ENCODE data around the gene CLBA1. TPM values are rescaled to one million over a fixed set of nuclear protein-coding genes. Genes with fewer than 3 reads are reported as not detected.

CLBA1 gene
- total RNA-seq, 1 donor from 2014 or later: 16.2 TPM

DNA sequence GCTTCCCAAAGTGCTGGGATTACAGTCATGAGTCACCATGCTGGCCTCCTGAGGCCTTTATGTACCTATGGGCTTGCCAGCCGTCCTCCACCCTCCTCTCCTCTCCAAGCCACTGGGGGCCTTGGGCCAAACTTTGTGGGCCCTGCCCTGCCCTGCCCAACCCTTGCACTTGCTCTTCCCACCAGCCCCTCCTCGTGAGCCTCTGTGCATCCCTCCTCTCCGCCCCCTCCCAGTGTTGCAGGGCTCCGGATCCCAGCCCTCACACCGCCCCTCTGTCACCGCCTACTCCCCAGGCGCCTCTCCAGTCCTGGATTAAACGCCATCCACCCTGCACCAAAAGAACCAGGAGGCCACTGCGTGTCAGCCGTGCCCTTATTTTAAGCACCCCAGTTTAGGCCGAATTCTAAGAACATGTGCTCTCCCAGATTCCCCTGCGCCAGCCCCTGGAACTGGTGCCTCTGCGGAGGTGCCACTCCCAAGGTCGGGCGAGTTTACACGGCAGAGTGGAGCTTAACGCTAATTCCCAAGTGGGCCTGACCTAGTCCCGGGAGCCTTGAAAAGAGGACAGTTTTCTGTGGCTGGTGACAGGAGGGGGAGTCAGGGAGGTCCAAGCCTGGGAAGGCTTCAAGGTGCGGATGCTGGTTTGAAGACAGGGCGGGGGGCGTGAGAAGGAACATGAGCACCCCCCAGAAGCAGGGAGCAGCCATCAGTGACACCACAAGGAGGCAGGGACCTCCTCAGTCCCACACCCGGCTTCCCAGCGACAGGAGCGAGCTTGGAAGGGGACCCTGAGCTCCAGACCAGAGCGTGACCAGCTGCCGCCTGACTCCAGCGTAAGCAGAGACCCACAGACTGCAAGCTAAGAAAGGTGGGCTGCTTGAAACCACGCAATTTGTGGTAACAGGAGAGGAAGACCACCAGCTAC is 56.5 kb downstream of the CLBA1 start:
- no peaks in the 10 kb centered on the region for H3K36me3 Mint-ChIP-seq
- no peaks in the 10 kb centered on the region for H3K9me3 Mint-ChIP-seq
- H3K27ac Mint-ChIP-seq: no peak overlapping the region
- TF ChIP-seq, protein P1, sequence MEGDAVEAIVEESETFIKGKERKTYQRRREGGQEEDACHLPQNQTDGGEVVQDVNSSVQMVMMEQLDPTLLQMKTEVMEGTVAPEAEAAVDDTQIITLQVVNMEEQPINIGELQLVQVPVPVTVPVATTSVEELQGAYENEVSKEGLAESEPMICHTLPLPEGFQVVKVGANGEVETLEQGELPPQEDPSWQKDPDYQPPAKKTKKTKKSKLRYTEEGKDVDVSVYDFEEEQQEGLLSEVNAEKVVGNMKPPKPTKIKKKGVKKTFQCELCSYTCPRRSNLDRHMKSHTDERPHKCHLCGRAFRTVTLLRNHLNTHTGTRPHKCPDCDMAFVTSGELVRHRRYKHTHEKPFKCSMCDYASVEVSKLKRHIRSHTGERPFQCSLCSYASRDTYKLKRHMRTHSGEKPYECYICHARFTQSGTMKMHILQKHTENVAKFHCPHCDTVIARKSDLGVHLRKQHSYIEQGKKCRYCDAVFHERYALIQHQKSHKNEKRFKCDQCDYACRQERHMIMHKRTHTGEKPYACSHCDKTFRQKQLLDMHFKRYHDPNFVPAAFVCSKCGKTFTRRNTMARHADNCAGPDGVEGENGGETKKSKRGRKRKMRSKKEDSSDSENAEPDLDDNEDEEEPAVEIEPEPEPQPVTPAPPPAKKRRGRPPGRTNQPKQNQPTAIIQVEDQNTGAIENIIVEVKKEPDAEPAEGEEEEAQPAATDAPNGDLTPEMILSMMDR (conservative IDR thresholded peaks at IDR 0.05): no peak
- peaks cover 5% of the 10 kb centered on the region for H3K4me1 Mint-ChIP-seq (ENCODE audit: unreplicated experiment)
- DNase-seq (ENCODE audit: extremely low spot score, unreplicated experiment): no peak
- H3K4me3 Mint-ChIP-seq: no peak overlapping the region
- H3K27me3 Mint-ChIP-seq: peaks cover 31% of the 10 kb centered on the region

DNA sequence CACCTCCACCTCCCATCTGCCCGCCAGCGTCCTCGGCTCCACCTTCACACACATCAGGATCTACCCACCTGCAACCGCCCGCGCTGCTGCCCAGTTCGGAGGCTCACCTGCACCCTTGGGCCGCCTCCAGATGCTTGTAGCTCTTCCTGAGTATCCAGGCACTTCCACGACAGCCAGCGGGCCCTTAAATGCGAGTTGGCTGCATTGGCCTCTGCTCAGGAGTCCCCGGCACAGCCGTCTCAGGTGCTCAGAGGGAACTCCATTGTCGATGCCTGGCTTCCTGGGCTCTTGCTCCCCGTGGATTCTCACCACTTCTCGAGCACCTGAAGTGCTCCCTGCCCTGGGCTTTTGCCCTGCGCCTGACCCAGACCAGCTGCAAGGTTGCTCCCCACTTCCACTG is 57.2 kb downstream of the CLBA1 start:
- no peak overlapping the region for H3K4me3 Mint-ChIP-seq
- peaks cover 31% of the 10 kb centered on the region for H3K27me3 Mint-ChIP-seq

DNA sequence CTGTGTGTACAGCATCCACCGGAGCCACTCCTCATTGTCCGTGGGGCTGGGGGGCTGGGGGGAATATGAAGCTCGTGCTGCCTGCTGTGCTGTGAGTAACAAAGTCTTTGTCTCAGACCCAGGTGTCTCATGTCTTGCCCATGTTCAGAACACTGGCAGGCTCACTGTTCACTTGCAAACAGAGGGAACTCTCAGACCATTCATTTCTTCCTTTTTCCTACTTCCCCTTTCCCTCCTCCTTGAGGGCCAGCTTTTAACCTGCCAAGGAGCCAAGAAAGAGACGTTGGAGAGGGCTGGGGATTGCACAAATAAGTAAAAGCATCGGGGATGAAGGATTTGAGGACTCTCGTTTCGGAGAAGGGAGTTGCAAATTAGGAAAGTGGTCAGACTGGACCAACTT is 58.1 kb downstream of the CLBA1 start:
- Mint-ChIP-seq H3K9me3 (no peaks in the 10 kb centered on the region), H3K27me3 (peaks cover 27% of the 10 kb centered on the region), H3K4me3 (no peak overlapping the region), H3K36me3 (no peaks in the 10 kb centered on the region), H3K27ac (no peak overlapping the region), H3K4me1 (ENCODE audit: unreplicated experiment) (peaks cover 3% of the 10 kb centered on the region)
- DNase-seq (ENCODE audit: extremely low spot score, unreplicated experiment): no peak
- TF ChIP-seq, protein P1 (conservative IDR thresholded peaks at IDR 0.05): no peak

More for the DNA sequence above, 57.2 kb downstream of the CLBA1 start:
- TF ChIP-seq, protein P1 (conservative IDR thresholded peaks at IDR 0.05): no peak
- DNase-seq (ENCODE audit: extremely low spot score, unreplicated experiment): no peak
- no peaks in the 10 kb centered on the region for H3K9me3 Mint-ChIP-seq
- H3K36me3 Mint-ChIP-seq: no peaks in the 10 kb centered on the region
- H3K4me1 Mint-ChIP-seq (ENCODE audit: unreplicated experiment): peaks cover 5% of the 10 kb centered on the region
- H3K27ac Mint-ChIP-seq: no peak overlapping the region

Other genes starting within 250 kb of the CLBA1 start
- gene SIVA1, start 232.6 kb upstream of the CLBA1 start, total RNA-seq (ENCODE audit: low replicate concordance): 65.7 and 90.1 TPM in 2 replicates
- gene AKT1, start 190.0 kb upstream of the CLBA1 start, total RNA-seq (ENCODE audit: low replicate concordance): 102 and 123 TPM in 2 replicates
- gene ZBTB42, start 184.7 kb upstream of the CLBA1 start, total RNA-seq (ENCODE audit: low replicate concordance): 6.6 and 11.5 TPM in 2 replicates
- gene CEP170B, start 120.5 kb upstream of the CLBA1 start, total RNA-seq (ENCODE audit: low replicate concordance): 26.5 and 51.5 TPM in 2 replicates
- gene PLD4, start 60.9 kb upstream of the CLBA1 start, total RNA-seq (ENCODE audit: low replicate concordance): 0.17 TPM in 2 replicates
- gene AHNAK2, start 7.4 kb upstream of the CLBA1 start, total RNA-seq (ENCODE audit: low replicate concordance): 1.1 and 2.0 TPM in 2 replicates
- gene CDCA4, start 35.3 kb downstream of the CLBA1 start, total RNA-seq (ENCODE audit: low replicate concordance): 21.2 and 29.7 TPM in 2 replicates
- gene GPR132, start 79.6 kb downstream of the CLBA1 start, total RNA-seq (ENCODE audit: low replicate concordance): 0.24 and 0.33 TPM in 2 replicates
- 16.5 and 37.1 TPM in 2 replicates for gene JAG2, start 183.0 kb downstream of the CLBA1 start, total RNA-seq (ENCODE audit: low replicate concordance)
- 33.3 and 49.6 TPM in 2 replicates for gene NUDT14, start 195.5 kb downstream of the CLBA1 start, total RNA-seq (ENCODE audit: low replicate concordance)